Neural crest cell (in vitro differentiated cells): ENCODE results near the gene KRT6B. TPM values are rescaled to one million over a fixed set of nuclear protein-coding genes. Genes with fewer than 3 reads are reported as not detected.
"Not testable (repeated sequence)": the region's sequence is repeated elsewhere in the genome, so short reads cannot be mapped to it uniquely, and the experiment has no call there.

Experiments used
- DNase-seq: peaks from one replicate; pipeline ENCODE4 v3.0.0; 2021; ENCODE audit warnings: low read depth, mixed read lengths, low spot score
- H3K27ac Mint-ChIP-seq: one replicate; pipeline ENCODE4 v1.8.0; 2021; ENCODE audit warnings: mild to moderate bottlenecking, mixed read lengths; ENCODE audit not compliant: unreplicated experiment
- H3K27me3 Mint-ChIP-seq: 2 replicates; pipeline ENCODE4 v1.8.0; 2021; ENCODE audit warnings: low read depth, mild to moderate bottlenecking, mixed read lengths
- H3K36me3 Mint-ChIP-seq: 2 replicates; pipeline ENCODE4 v1.8.0; 2021; ENCODE audit warnings: low read depth, mild to moderate bottlenecking, mixed read lengths
- H3K4me1 Mint-ChIP-seq: 2 replicates; pipeline ENCODE4 v1.8.0; 2021; ENCODE audit warnings: mixed read lengths
- H3K4me3 Mint-ChIP-seq: one replicate; pipeline ENCODE4 v1.8.0; 2021; ENCODE audit warnings: mild to moderate bottlenecking, mixed read lengths
- H3K9me3 Mint-ChIP-seq: 2 replicates; pipeline ENCODE4 v1.8.0; 2021; ENCODE audit warnings: mixed read lengths
- CTCF ChIP-seq: fragments of 200-600 bp; sonication (generic); conservative IDR thresholded peaks from 2 replicates; pipeline ENCODE4 v1.5.0; 2021; ENCODE audit warnings: antibody characterized with exemption, mild to moderate bottlenecking
- total RNA-seq: library from RNA; stranded (reverse); gene quantifications from 2 replicates; pipeline ENCODE4 v1.2.1, GENCODE V29; 2021

Gene KRT6B
- total RNA-seq, 1 donor from 2014 or later = not detected

GRCh38 chr12:52458861-52459260 is 6.9 kb upstream of the KRT6B start:
- Mint-ChIP-seq H3K27ac (no peak overlapping the region), H3K4me3 (no peak overlapping the region), H3K9me3 (no peaks in the 10 kb centered on the region), H3K36me3 (no peaks in the 10 kb centered on the region), H3K27me3 (peaks cover 4% of the 10 kb centered on the region), H3K4me1 (peaks cover 14% of the 10 kb centered on the region)
- no peak for DNase-seq
- no peak for TF ChIP-seq CTCF

GRCh38 chr12:52455821-52456220 is 3.9 kb upstream of the KRT6B start:
- Mint-ChIP-seq H3K9me3 (no peaks in the 10 kb centered on the region), H3K27ac (no peak overlapping the region), H3K27me3 (peaks cover under 1% of the 10 kb centered on the region), H3K4me3 (no peak overlapping the region), H3K36me3 (no peaks in the 10 kb centered on the region), H3K4me1 (peaks cover 14% of the 10 kb centered on the region)
- TF ChIP-seq CTCF = no peak
- no peak for DNase-seq

DNA sequence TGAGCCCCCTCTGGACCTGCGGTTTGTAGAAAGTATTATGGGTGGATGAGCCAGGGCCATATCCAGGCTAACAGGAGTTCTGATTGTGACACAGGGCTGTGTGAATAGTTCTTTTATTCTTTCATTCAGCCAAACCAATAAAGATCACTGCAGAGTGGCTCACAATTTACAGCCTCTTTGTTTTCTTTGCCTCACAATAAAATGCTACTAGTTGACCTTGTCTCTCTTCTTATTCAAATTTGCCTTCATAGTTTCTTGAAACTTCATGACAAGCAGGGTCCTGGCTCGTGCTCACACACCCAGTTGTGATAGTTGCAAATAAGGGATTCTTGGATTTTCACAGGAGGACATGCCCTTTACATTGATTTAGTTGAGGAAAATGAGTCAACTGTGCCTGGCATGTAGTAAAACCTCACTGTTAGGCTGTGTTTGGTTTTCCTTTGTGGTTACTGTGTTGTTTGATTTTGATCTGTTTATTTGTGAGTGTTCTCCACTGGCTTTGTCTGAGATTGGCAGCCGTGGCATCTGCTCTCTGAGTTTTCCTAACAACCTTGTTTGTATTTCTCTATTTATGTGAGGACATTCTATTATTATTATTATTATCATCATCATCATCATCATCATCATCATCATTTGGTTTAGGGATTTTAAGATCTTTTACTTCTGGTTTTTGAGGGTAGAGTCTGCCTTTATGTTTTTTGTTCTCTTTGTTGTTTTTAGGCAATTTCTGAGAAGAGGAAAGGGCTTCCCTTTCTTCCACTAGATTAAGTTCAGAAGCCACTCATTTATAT is 2.7 kb upstream of the KRT6B start:
- TF ChIP-seq CTCF = no peak
- peak overlapping the region; percentile 38 for H3K27ac Mint-ChIP-seq
- no peaks in the 10 kb centered on the region for H3K36me3 Mint-ChIP-seq

GRCh38 chr12:52448228-52448627 is 3.7 kb downstream of the KRT6B start:
- no peaks in the 10 kb centered on the region for H3K9me3 Mint-ChIP-seq
- H3K27ac Mint-ChIP-seq = no peak overlapping the region
- no peak for TF ChIP-seq CTCF
- peaks cover 21% of the 10 kb centered on the region for H3K27me3 Mint-ChIP-seq
- no peak for DNase-seq
- H3K4me3 Mint-ChIP-seq = no peak overlapping the region
- no peaks in the 10 kb centered on the region for H3K4me1 Mint-ChIP-seq
- no peaks in the 10 kb centered on the region for H3K36me3 Mint-ChIP-seq

More for the DNA sequence above, 2.7 kb upstream of the KRT6B start:
- H3K9me3 Mint-ChIP-seq = no peaks in the 10 kb centered on the region
- H3K4me1 Mint-ChIP-seq = peaks cover 14% of the 10 kb centered on the region
- peaks cover 6% of the 10 kb centered on the region for H3K27me3 Mint-ChIP-seq
- no peak for DNase-seq
- H3K4me3 Mint-ChIP-seq = no peak overlapping the region

DNA sequence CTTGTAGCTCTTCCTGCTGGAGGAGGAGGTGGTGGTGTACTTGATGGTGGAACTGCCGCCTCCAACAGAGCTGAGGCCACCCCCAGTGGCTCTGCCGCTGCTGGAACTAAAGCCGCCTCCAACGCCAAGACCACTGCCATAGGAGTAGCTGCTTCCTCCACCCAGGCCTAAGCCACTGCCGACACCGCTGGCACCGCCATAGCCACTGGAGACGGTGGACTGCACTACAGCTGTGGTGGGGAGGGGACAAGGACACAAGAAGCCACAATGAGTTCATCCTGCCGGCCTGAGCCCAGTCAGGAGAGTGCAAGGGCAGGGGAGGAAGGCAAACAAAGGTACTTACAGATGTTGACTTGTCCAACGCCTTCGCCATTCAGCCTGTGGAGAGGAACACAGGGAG is 4.8 kb downstream of the KRT6B start:
- DNase-seq, H3K27ac Mint-ChIP-seq, H3K4me1 Mint-ChIP-seq, H3K9me3 Mint-ChIP-seq, H3K36me3 Mint-ChIP-seq, H3K4me3 Mint-ChIP-seq: not testable (repeated sequence)
- H3K27me3 Mint-ChIP-seq = peaks cover 31% of the 10 kb centered on the region

DNA sequence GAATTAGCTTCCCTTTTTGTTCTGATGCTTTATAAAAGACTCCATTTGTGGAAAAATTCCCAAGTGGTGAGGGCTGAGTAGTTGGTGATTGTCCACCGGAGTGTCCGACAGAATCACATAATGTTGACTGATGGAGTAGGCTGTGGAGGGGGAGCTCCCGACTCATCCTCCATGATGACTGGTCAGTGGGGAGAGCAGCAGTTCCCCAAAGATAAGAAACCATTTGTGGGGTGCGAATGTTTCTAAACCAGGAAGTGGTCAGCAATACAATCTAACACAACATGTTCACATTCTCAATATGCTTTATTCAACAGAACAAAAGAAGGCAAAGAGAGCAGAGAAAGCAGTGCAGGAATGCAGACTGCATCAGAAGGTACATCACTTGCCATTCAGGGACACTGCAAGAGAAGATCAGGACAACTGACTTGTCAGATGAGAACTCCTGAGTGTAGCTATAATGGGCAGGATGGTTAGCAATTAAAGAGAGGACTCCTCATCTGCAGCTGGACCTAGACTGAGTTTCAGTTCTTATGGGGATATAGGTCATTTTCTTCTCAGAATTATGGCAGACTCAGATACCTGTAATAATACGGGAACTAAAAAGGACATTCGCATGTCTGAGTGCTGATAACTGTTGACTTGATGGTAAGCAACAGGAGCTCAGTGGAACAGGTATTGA is 5.4 kb downstream of the KRT6B start:
- H3K27me3 Mint-ChIP-seq = peaks cover 33% of the 10 kb centered on the region
- DNase-seq = no peak
- H3K36me3 Mint-ChIP-seq = no peaks in the 10 kb centered on the region
- TF ChIP-seq CTCF = no peak
- no peaks in the 10 kb centered on the region for H3K9me3 Mint-ChIP-seq
- H3K4me3 Mint-ChIP-seq = no peak overlapping the region
- no peak overlapping the region for H3K27ac Mint-ChIP-seq
- peaks cover 3% of the 10 kb centered on the region for H3K4me1 Mint-ChIP-seq
